Activated CD4-positive, alpha-beta memory T cell treated with anti-CD3 and anti-CD28 coated beads, Interleukin-2, amount 10 ng/mL, durations not matched to agents 7 days and 5 days (primary cell): Measurements from ENCODE around the gene MYRIP. TPM values are rescaled to one million over a fixed set of nuclear protein-coding genes. Genes with fewer than 3 reads are reported as not detected.

Source experiments
- CTCF ChIA-PET: fragments of 350-600 bp; sonication (Branson Sonifier 250); formaldehyde crosslinking; loops from one replicate; lab custom pipeline; 2021; ENCODE audit warnings: antibody characterized with exemption, inconsistent platforms; lab: Charles Lee
- POLR2A ChIA-PET: fragments of 350-600 bp; sonication (Branson Sonifier 250); formaldehyde crosslinking; loops from one replicate; lab custom pipeline; 2021; ENCODE audit warnings: antibody characterized with exemption; lab: Charles Lee
- DNase-seq: peaks from one replicate; pipeline ENCODE4 v3.0.0-alpha.2; 2020
- H3K27ac Mint-ChIP-seq: one replicate; pipeline ENCODE4 v1.8.0; 2021; ENCODE audit warnings: mild to moderate bottlenecking, mixed read lengths
- H3K27me3 Mint-ChIP-seq: one replicate; pipeline ENCODE4 v1.8.0; 2021; ENCODE audit warnings: mixed read lengths
- H3K36me3 Mint-ChIP-seq: one replicate; pipeline ENCODE4 v1.8.0; 2021; ENCODE audit warnings: low read depth, mixed read lengths
- H3K4me1 Mint-ChIP-seq: one replicate; pipeline ENCODE4 v1.8.0; 2021; ENCODE audit warnings: mixed read lengths
- H3K4me3 Mint-ChIP-seq: one replicate; pipeline ENCODE4 v1.8.0; 2021; ENCODE audit warnings: mild to moderate bottlenecking, mixed read lengths
- H3K9me3 Mint-ChIP-seq: one replicate; pipeline ENCODE4 v1.8.0; 2021; ENCODE audit warnings: mixed read lengths
- total RNA-seq, 2 experiments: library from RNA; stranded (reverse); gene quantifications; one replicate each; pipeline ENCODE4 v1.2.3, GENCODE V29; 2021

MYRIP gene
- total RNA-seq, 2 experiments from 2014 or later = not detected

GRCh38 chr3:40196966-40197365 is 387.6 kb downstream of the MYRIP start:
- Mint-ChIP-seq H3K9me3 (no peaks in the 10 kb centered on the region), H3K36me3 (no peaks in the 10 kb centered on the region), H3K27me3 (peaks cover 4% of the 10 kb centered on the region), H3K4me3 (no peak overlapping the region), H3K4me1 (peaks cover 5% of the 10 kb centered on the region), H3K27ac (no peak overlapping the region)
- CTCF ChIA-PET = interaction anchor here (1.3 kb wide), 1 partner anchor 19 kb away, joined by 3 read pairs; no protein-coding TSS in a partner anchor
- POLR2A ChIA-PET = interaction anchor here (1.1 kb wide), 1 partner anchor 112 kb away, joined by 3 read pairs; no protein-coding TSS in a partner anchor
- no peak for DNase-seq

- ChIA-PET CTCF (interaction anchor here (0.8 kb wide), 1 partner anchor 9 kb away, joined by 5 read pairs; no protein-coding TSS in a partner anchor), POLR2A (no interaction called here)
- no peak for DNase-seq
- Mint-ChIP-seq H3K27me3 (peaks cover 4% of the 10 kb centered on the region), H3K27ac (no peak overlapping the region), H3K4me1 (peaks cover 5% of the 10 kb centered on the region), H3K9me3 (no peaks in the 10 kb centered on the region), H3K36me3 (no peaks in the 10 kb centered on the region), H3K4me3 (no peak overlapping the region)
Measured at GRCh38 chr3:40200692-40201316, 391.4 kb downstream of the MYRIP start.

DNA sequence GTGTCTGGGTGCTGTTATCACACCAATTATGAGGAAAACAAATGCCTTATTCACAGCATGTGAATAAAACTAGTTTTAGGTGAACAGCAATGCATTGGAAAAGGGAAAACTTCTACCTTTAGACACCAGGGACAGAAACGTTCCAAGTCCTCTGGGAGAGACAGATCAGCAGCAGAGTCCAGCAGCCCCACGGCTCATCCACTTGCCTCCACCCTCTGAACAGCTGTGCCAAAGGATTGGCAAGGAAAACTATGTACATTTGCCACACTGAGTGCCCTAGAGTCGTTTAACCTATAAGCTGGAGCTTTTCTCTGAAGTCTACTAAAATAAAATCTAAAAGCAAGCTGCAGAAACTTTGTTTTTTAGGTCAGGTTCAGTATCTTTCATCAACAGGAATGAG is 392.4 kb downstream of the MYRIP start:
- Mint-ChIP-seq H3K27ac (no peak overlapping the region), H3K9me3 (no peaks in the 10 kb centered on the region), H3K4me3 (no peak overlapping the region), H3K36me3 (no peaks in the 10 kb centered on the region), H3K27me3 (peaks cover 1% of the 10 kb centered on the region), H3K4me1 (peaks cover 5% of the 10 kb centered on the region)
- DNase-seq = no peak
- POLR2A ChIA-PET = no interaction called here
- CTCF ChIA-PET = interaction anchor here (0.7 to 1.2 kb wide), 2 partner anchors 9 to 10 kb away, joined by 3 to 5 read pairs; no protein-coding TSS in a partner anchor

- no peak overlapping the region for H3K4me3 Mint-ChIP-seq
- POLR2A ChIA-PET = no interaction called here
- DNase-seq = no peak
- H3K27ac Mint-ChIP-seq = no peak overlapping the region
- H3K36me3 Mint-ChIP-seq = no peaks in the 10 kb centered on the region
- no peaks in the 10 kb centered on the region for H3K9me3 Mint-ChIP-seq
- no peaks in the 10 kb centered on the region for H3K27me3 Mint-ChIP-seq
- H3K4me1 Mint-ChIP-seq = no peaks in the 10 kb centered on the region
- CTCF ChIA-PET = no interaction called here
Measured at GRCh38 chr3:40206522-40206921, 397.1 kb downstream of the MYRIP start.

DNA sequence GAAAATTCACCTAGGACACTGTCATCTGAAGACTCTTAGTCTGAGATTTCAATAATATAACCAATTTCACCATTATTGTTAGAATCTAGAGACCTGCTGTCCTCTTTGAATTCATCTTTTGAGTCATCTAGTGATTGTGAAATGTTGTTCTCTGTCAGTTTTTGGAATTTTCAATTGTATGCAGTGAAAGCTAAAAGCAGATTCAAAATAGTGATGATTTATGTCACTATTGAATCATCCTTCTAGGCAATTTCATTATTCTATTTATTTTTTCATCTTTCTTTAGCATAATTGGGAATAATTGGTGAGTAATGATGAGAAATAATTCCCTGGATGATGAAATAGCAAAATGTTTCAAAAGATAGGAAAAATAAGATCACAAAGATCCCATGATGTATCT is 398.4 kb downstream of the MYRIP start:
- no peak overlapping the region for H3K4me3 Mint-ChIP-seq
- ChIA-PET CTCF (interaction anchor here (0.8 kb wide), 1 partner anchor 15 kb away, joined by 3 read pairs; no protein-coding TSS in a partner anchor), POLR2A (no interaction called here)
- no peak overlapping the region for H3K27ac Mint-ChIP-seq
- H3K4me1 Mint-ChIP-seq = no peaks in the 10 kb centered on the region
- no peaks in the 10 kb centered on the region for H3K36me3 Mint-ChIP-seq
- no peak for DNase-seq
- H3K9me3 Mint-ChIP-seq = no peaks in the 10 kb centered on the region
- no peaks in the 10 kb centered on the region for H3K27me3 Mint-ChIP-seq

- no peaks in the 10 kb centered on the region for H3K36me3 Mint-ChIP-seq
- H3K4me3 Mint-ChIP-seq = no peak overlapping the region
- ChIA-PET POLR2A (no interaction called here), CTCF (interaction anchor here (0.8 kb wide), 1 partner anchor 16 kb away, joined by 3 read pairs; no protein-coding TSS in a partner anchor)
- H3K9me3 Mint-ChIP-seq = no peaks in the 10 kb centered on the region
- H3K4me1 Mint-ChIP-seq = no peaks in the 10 kb centered on the region
- H3K27ac Mint-ChIP-seq = no peak overlapping the region
- no peak for DNase-seq
- H3K27me3 Mint-ChIP-seq = no peaks in the 10 kb centered on the region
Measured at GRCh38 chr3:40208251-40208650, 398.8 kb downstream of the MYRIP start.

GRCh38 chr3:40211579-40211978 is 402.2 kb downstream of the MYRIP start:
- Mint-ChIP-seq H3K27me3 (no peaks in the 10 kb centered on the region), H3K4me1 (no peaks in the 10 kb centered on the region), H3K36me3 (no peaks in the 10 kb centered on the region), H3K27ac (no peak overlapping the region), H3K9me3 (no peaks in the 10 kb centered on the region), H3K4me3 (no peak overlapping the region)
- no peak for DNase-seq
- ChIA-PET POLR2A (no interaction called here), CTCF (no interaction called here)

- no peaks in the 10 kb centered on the region for H3K36me3 Mint-ChIP-seq
- H3K4me1 Mint-ChIP-seq = no peaks in the 10 kb centered on the region
- H3K27me3 Mint-ChIP-seq = no peaks in the 10 kb centered on the region
- no peak overlapping the region for H3K27ac Mint-ChIP-seq
- H3K9me3 Mint-ChIP-seq = no peaks in the 10 kb centered on the region
- ChIA-PET POLR2A (no interaction called here), CTCF (interaction anchor here (1.4 kb wide), 1 partner anchor 34 kb away, joined by 5 read pairs; no protein-coding TSS in a partner anchor)
- no peak overlapping the region for H3K4me3 Mint-ChIP-seq
- no peak for DNase-seq
Measured at GRCh38 chr3:40213556-40213955, 404.1 kb downstream of the MYRIP start.

DNA sequence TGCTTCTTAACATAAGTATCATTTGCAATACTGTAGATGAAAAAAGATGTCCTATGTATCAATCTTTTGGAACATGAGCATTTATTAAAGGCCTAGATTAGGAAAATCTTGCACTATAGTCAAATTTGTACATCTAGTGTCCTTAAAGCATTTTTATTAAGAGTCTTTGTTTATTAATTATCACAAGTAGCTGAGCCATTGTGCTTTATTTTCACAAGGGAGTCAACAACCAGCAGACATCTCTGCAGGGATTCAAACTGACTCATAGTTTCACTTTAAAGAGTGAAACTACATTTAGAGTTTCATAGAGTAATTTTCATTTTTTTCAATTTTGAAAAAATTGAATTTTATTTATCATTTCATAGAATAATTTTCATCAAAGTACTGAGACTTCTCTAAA is 405.6 kb downstream of the MYRIP start:
- Mint-ChIP-seq H3K4me1 (no peaks in the 10 kb centered on the region), H3K27me3 (no peaks in the 10 kb centered on the region), H3K27ac (no peak overlapping the region), H3K36me3 (no peaks in the 10 kb centered on the region), H3K9me3 (no peaks in the 10 kb centered on the region), H3K4me3 (no peak overlapping the region)
- POLR2A ChIA-PET = no interaction called here
- CTCF ChIA-PET = no interaction called here
- no peak for DNase-seq

DNA sequence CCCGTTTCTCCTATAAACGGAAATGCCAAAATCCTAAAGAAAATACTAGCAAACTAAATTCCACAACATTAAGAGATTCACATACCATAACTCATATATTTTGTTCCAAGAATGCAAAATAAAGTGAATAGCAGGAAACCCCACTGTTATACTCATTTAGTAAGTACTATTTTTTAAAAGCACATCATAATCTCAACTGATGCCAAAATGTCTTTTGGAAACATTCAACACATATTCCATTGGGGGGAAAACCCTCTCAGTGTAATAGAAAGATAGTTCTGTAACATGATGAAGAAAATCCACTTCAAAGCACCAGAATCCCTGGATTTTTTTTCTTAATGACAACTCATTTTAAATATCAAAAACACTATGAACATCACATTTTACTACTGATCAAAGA is 407.1 kb downstream of the MYRIP start:
- H3K9me3 Mint-ChIP-seq = no peaks in the 10 kb centered on the region
- no peak overlapping the region for H3K4me3 Mint-ChIP-seq
- H3K27me3 Mint-ChIP-seq = no peaks in the 10 kb centered on the region
- H3K36me3 Mint-ChIP-seq = no peaks in the 10 kb centered on the region
- CTCF ChIA-PET = no interaction called here
- POLR2A ChIA-PET = no interaction called here
- no peaks in the 10 kb centered on the region for H3K4me1 Mint-ChIP-seq
- no peak overlapping the region for H3K27ac Mint-ChIP-seq
- DNase-seq = no peak

- no peaks in the 10 kb centered on the region for H3K36me3 Mint-ChIP-seq
- DNase-seq = no peak
- H3K4me3 Mint-ChIP-seq = no peak overlapping the region
- H3K27ac Mint-ChIP-seq = no peak overlapping the region
- H3K4me1 Mint-ChIP-seq = no peaks in the 10 kb centered on the region
- no peaks in the 10 kb centered on the region for H3K9me3 Mint-ChIP-seq
- CTCF ChIA-PET = no interaction called here
- peaks cover 2% of the 10 kb centered on the region for H3K27me3 Mint-ChIP-seq
- POLR2A ChIA-PET = no interaction called here
Measured at GRCh38 chr3:40223856-40224255, 414.4 kb downstream of the MYRIP start.

GRCh38 chr3:40224796-40225515 is 415.5 kb downstream of the MYRIP start:
- H3K9me3 Mint-ChIP-seq = no peaks in the 10 kb centered on the region
- ChIA-PET POLR2A (no interaction called here), CTCF (no interaction called here)
- H3K4me3 Mint-ChIP-seq = no peak overlapping the region
- no peak for DNase-seq
- no peak overlapping the region for H3K27ac Mint-ChIP-seq
- no peaks in the 10 kb centered on the region for H3K36me3 Mint-ChIP-seq
- no peaks in the 10 kb centered on the region for H3K4me1 Mint-ChIP-seq
- H3K27me3 Mint-ChIP-seq = peaks cover 2% of the 10 kb centered on the region

DNA sequence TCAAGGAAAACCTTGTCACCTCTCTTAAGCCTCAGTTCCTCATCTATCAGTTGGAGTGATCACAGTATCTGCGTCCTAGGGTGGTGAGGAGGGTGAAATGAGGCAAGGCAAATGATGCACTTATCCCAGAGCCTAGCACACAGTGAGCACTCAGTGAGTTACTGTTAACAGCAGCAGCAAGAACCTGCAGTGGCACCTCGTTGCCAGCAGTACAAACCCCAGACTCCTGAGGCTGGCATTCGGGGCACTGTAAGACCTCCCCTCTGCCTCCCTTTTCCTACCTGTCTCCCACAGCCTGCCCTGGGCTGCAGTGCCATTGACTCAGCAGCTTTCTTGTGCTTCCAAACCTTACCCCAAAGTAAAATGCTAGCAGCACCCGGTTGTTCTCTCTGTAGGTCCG is 417.2 kb downstream of the MYRIP start:
- Mint-ChIP-seq H3K27ac (no peak overlapping the region), H3K4me1 (no peaks in the 10 kb centered on the region), H3K4me3 (no peak overlapping the region), H3K9me3 (no peaks in the 10 kb centered on the region), H3K27me3 (peaks cover 2% of the 10 kb centered on the region), H3K36me3 (no peaks in the 10 kb centered on the region)
- POLR2A ChIA-PET = no interaction called here
- DNase-seq = no peak
- CTCF ChIA-PET = no interaction called here
